Stomach (tissue), 4 donors: ENCODE measurements around the gene CFAP97D2.

ENCODE experiments used
- CTCF ChIP-seq, 7 experiments: fragments of 450-650 bp in 4 of 7; fragments of 200-600 bp in 3 of 7; sonication (generic) in 3 of 7; IDR thresholded peaks; one replicate each; pipeline ENCODE4 v1.5.1; 2016 to 2019; ENCODE audit warnings: antibody characterized with exemption in 7 of 7, control low read depth in 2 of 7, mild to moderate bottlenecking in 1 of 7
- EP300 ChIP-seq: sonication (generic); formaldehyde crosslinking; IDR thresholded peaks from one replicate; pipeline ENCODE4 v1.6.1; 2017; ENCODE audit warnings: antibody characterized with exemption
- POLR2A ChIP-seq, 4 donors: fragments of 450-650 bp; IDR thresholded peaks; one replicate each; pipeline ENCODE4 v1.6.1; 2016; ENCODE audit warnings: antibody characterized with exemption in 4 of 4, control low read depth in 2 of 4, mild to moderate bottlenecking in 1 of 4, moderate library complexity in 1 of 4
- POLR2AphosphoS5 ChIP-seq, 3 donors: sonication (generic); formaldehyde crosslinking; IDR thresholded peaks; one replicate each; pipeline ENCODE4 v1.6.1; 2016; ENCODE audit warnings: antibody characterized with exemption in 3 of 3

- TF ChIP-seq CTCF (IDR thresholded peaks at IDR 0.05) = no peak
- no peak for TF ChIP-seq POLR2A (IDR thresholded peaks at IDR 0.05)
- TF ChIP-seq POLR2AphosphoS5 (IDR thresholded peaks at IDR 0.05) = no peak
- no peak for TF ChIP-seq EP300
Measured at GRCh38 chr13:114203536-114203935, 24.5 kb downstream of the CFAP97D2 start.
